Measurements from ENCODE around the gene PTH1R. TPM values are rescaled to one million over a fixed set of nuclear protein-coding genes. Genes with fewer than 3 reads are reported as not detected.

PTH1R gene
- total RNA-seq, 1 experiment from 2014 or later: 1.0 TPM

DNA sequence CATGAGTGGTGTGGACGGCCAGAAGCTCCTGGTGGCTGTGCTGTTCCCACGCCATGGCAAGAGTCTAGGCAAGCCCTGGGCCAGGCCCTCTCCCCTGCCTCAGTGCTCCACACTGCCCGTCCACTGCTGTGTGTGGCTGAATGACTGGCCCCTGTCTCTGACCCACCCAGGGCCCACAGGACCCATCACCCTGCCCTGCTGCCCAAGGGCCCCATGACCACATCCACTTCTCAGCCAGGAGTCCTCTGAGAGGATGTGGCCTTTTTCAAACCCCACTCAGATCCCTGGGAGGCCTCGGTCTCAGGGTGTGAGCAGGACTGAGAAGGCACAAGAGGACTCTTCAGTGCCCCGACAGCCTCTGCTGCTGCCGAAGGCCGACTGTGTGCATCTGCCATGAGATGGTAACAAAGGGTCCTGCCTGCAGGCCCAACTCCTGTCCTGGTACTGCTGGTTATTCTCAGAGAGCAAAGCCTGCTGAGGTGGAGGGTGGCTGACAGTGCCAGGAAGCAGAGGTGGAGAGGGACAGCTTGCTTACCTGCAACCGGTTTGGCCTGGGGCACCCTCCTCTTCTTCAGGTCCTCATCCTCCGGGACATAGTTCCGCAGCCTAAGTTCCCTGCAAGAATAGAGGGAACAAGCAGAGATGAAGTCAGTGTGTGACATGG, 47.5 kb downstream of the PTH1R start:
- no peak for DNase-seq
- Histone ChIP-seq H2BK120ac (ENCODE audit: low read depth, low read length, poor library complexity, severe bottlenecking) (no peak overlapping the region), H3K79me1 (ENCODE audit: insufficient read depth, low read depth, low read length, poor library complexity, severe bottlenecking) (no peaks in the 10 kb centered on the region), H3K9ac (ENCODE audit: extremely low read depth, insufficient read length, low read length) (no peak overlapping the region), H2BK20ac (ENCODE audit: low read depth, low read length, poor library complexity, severe bottlenecking) (no peak overlapping the region), H3K27ac (ENCODE audit: insufficient read length, low read depth, low read length) (no peak overlapping the region), H3K4ac (ENCODE audit: low read depth, low read length) (no peak overlapping the region), H3K4me1 (ENCODE audit: insufficient read depth, low read length) (no peaks in the 10 kb centered on the region), H2BK5ac (ENCODE audit: insufficient read length, low read length) (no peak overlapping the region), H2BK12ac (ENCODE audit: insufficient read length, low read depth, low read length) (no peak overlapping the region), H4K8ac (replicated peaks; ENCODE audit: insufficient read length, low read depth, low read length) (no peak overlapping the region), H3K56ac (ENCODE audit: insufficient read length, low read depth, low read length) (no peak overlapping the region), H4K20me1 (ENCODE audit: control insufficient read depth, insufficient read depth, insufficient read length) (no peaks in the 10 kb centered on the region), H2AK5ac (ENCODE audit: insufficient read length, low read length) (no peak overlapping the region), H3K79me2 (ENCODE audit: insufficient read depth, low read length) (no peaks in the 10 kb centered on the region), H3K9me3 (ENCODE audit: control insufficient read depth, low read depth, low read length) (no peaks in the 10 kb centered on the region), H3K23me2 (ENCODE audit: insufficient read length, low read depth, low read length, poor library complexity, severe bottlenecking) (no peaks in the 10 kb centered on the region), H4K91ac (ENCODE audit: insufficient read length, low read depth, low read length) (no peak overlapping the region), H4K5ac (ENCODE audit: insufficient read length, low read depth, low read length) (no peak overlapping the region), H2AFZ (ENCODE audit: low read length) (no peak overlapping the region), H3K18ac (ENCODE audit: insufficient read length, low read depth, low read length) (no peak overlapping the region), H3K23ac (ENCODE audit: insufficient read length, low read depth, low read length) (no peak overlapping the region), H3K27me3 (ENCODE audit: insufficient read depth, low read length) (no peaks in the 10 kb centered on the region), H2BK15ac (ENCODE audit: low read depth, low read length) (no peak overlapping the region), H3K4me2 (ENCODE audit: insufficient read depth, insufficient read length, low read length) (no peak overlapping the region), H3K14ac (ENCODE audit: insufficient read depth, low read length) (no peak overlapping the region), H3T11ph (ENCODE audit: low read length) (no peak overlapping the region)
- no peak overlapping the region for H3K4me3 Mint-ChIP-seq
- WGBS (ENCODE audit: extremely low coverage, insufficient read length, low lambda C conversion rate): no CpG with 5 or more reads among the region's 10 CpGs
- H3K4me1 Mint-ChIP-seq: peaks cover 0 to 3% of the 10 kb centered on the region in 2 experiments; a peak in 1 of 4 replicates
- H3K36me3 Mint-ChIP-seq (ENCODE audit: insufficient read depth in 1 of 3, low read depth in 3 of 3): peaks cover 34 to 70% (median 67%) of the 10 kb centered on the region in 3 experiments
- TF ChIP-seq, protein P1, sequence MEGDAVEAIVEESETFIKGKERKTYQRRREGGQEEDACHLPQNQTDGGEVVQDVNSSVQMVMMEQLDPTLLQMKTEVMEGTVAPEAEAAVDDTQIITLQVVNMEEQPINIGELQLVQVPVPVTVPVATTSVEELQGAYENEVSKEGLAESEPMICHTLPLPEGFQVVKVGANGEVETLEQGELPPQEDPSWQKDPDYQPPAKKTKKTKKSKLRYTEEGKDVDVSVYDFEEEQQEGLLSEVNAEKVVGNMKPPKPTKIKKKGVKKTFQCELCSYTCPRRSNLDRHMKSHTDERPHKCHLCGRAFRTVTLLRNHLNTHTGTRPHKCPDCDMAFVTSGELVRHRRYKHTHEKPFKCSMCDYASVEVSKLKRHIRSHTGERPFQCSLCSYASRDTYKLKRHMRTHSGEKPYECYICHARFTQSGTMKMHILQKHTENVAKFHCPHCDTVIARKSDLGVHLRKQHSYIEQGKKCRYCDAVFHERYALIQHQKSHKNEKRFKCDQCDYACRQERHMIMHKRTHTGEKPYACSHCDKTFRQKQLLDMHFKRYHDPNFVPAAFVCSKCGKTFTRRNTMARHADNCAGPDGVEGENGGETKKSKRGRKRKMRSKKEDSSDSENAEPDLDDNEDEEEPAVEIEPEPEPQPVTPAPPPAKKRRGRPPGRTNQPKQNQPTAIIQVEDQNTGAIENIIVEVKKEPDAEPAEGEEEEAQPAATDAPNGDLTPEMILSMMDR (conservative IDR thresholded peaks at IDR 0.05): no peak
- H3K27ac Mint-ChIP-seq: no peak overlapping the region
- H3K9me3 Mint-ChIP-seq: no peaks in the 10 kb centered on the region; a peak in 1 of 5 replicates
- no peaks in the 10 kb centered on the region; the same call in 1 of the 2 replicates for H3K27me3 Mint-ChIP-seq (ENCODE audit: low read depth)

Data from H9 (cell line).